Fibroblast of upper back skin (primary cell): ENCODE results near the gene TPGS1.

Experiments used
- DNase-seq: peaks from one replicate; pipeline ENCODE4 v3.0.0-alpha.2; 2013

Gene TPGS1

GRCh38 chr19:507286-508203 lies at the start of gene TPGS1:
TSS of gene TPGS1 (plus strand) at chr19:507497. CDS start at chr19:507507, 10 bp downstream.
- peak; percentile 70 for DNase-seq

GRCh38 chr19:457636-458035 lies 49.7 kb upstream of the TPGS1 start:
- DNase-seq = no peak

- DNase-seq = no peak
These were observed 48.9 kb upstream of the TPGS1 start for GRCh38 chr19:458091-459042.

GRCh38 chr19:459724-460511 lies 47.4 kb upstream of the TPGS1 start:
- DNase-seq = no peak

- no peak for DNase-seq
These were observed 46.2 kb upstream of the TPGS1 start, which contains the start of gene SHC2 for GRCh38 chr19:460877-461720. TSS of gene SHC2 (minus strand) at chr19:461033. CDS start at chr19:460996, 37 bp downstream.

GRCh38 chr19:461721-462551 lies 45.4 kb upstream of the TPGS1 start:
- no peak for DNase-seq

- no peak for DNase-seq
These were observed 43.7 kb upstream of the TPGS1 start for GRCh38 chr19:463483-464207.

GRCh38 chr19:464208-464545 lies 43.1 kb upstream of the TPGS1 start:
- DNase-seq = no peak

- DNase-seq = no peak
These were observed 42.1 kb upstream of the TPGS1 start for GRCh38 chr19:465056-465816.

GRCh38 chr19:467554-467953 lies 39.7 kb upstream of the TPGS1 start:
- DNase-seq = no peak

- DNase-seq = no peak
These were observed 38.6 kb upstream of the TPGS1 start for GRCh38 chr19:468587-469256.

GRCh38 chr19:469833-470232 lies 37.5 kb upstream of the TPGS1 start:
- no peak for DNase-seq

GRCh38 chr19:470701-471100 lies 36.6 kb upstream of the TPGS1 start:
- no peak for DNase-seq

- no peak for DNase-seq
These were observed 35.1 kb upstream of the TPGS1 start for GRCh38 chr19:472005-472858.

- no peak for DNase-seq
These were observed 32.9 kb upstream of the TPGS1 start for GRCh38 chr19:474126-475078.

GRCh38 chr19:475360-475759 lies 31.9 kb upstream of the TPGS1 start:
- DNase-seq = no peak
